ENCODE data around the gene DNM3. TPM values are rescaled to one million over a fixed set of nuclear protein-coding genes. Genes with fewer than 3 reads are reported as not detected.

The DNM3 gene
- total and polyA plus RNA-seq, 2 of the 8 experiments (the other 6 are each of a cell fraction or from before 2014, with no cell fraction given): 2.0 to 8.5 TPM

GRCh38 chr1:171913385-171913784 is 72.1 kb downstream of the DNM3 start (continued):
- TF ChIP-seq KDM5A (IDR thresholded peaks at IDR 0.05; ENCODE audit: low read length) (no peak), BRCA1 (IDR thresholded peaks at IDR 0.05; ENCODE audit: low read depth, low read length) (no peak), EGR1 (IDR thresholded peaks at IDR 0.05; ENCODE audit: borderline replicate concordance, low read depth, low read length) (no peak)

Data from H1 (cell line).